RCC 7860 (cell line): Measurements from ENCODE around the gene IQGAP2.
"Not testable (repeated sequence)": the region's sequence is repeated elsewhere in the genome, so short reads cannot be mapped to it uniquely, and the experiment has no call there.

ENCODE experiments used
- DNase-seq: peaks from one replicate; pipeline ENCODE4 v3.0.0-alpha.2; 2015; ENCODE audit warnings: low spot score
- FAIRE-seq: peaks from 2 replicates; lab custom pipeline; 2012; peaks lifted over from hg19 to GRCh38; lab: Jason Lieb, UNC

Gene IQGAP2

DNA sequence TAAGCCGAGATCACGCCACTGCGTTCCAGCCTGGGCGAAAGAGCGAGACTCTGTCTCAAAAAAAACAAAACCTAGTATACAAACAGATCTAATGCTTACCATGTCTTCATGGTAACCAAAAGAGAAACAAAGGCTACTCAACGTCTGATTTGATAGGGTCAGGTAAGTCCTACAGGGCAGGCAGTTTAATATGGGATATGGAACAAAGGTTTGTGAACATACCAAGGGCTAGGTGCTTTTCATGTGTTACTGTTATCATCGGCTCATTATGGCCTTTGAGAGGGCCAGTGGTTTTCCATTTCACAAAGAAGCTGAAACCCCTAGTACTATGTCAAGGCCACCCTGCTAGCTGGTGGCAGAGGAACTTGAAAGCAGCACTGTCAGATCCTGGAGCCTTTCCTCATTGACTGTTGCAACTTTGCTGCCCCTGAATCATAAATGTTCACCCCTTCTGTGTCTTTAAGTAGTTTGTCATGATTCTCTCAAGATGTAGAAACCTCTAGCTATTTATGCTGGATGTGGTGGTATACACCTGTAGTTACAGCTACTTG lies 5.1 kb downstream of the IQGAP2 start:
- no peak for FAIRE-seq
- no peak for DNase-seq

DNA sequence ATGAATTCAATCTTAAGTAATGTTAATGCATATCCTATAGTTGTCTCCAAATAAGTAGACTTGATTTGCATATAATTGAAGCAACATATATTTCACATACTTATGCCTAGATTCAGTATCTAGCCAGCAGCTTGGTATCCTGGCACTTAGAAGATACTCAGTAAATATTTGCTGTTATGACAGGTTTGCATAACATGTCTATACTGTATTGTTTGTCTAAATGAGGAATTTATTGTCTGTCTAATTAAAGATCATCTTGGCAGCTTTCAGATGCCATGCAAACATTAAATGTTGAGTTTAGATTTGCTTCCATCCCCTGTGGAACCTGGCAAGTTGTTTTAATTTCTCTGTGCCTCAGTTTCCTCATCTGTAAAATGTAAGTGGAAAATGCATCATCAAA lies 9.4 kb downstream of the IQGAP2 start:
- DNase-seq = no peak
- FAIRE-seq = no peak

DNA sequence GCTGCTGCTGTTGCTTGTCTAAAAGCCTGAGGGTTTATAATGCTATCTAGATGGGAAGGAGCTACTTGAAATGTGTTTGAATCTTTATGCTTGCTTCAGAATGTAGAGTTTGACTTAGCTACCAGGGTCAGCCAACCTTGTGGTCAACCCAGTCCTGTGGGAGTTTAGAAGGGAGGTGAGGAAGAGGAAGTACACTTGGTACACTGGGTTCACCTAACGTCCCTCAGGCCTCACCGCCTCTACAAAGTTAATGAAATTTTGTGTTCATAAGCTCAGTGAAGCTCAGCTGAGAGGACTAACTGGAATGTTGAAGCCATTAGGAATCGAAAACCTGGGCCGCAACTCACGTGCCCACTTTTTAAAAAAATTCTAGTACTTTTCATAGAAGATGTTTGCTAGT lies 10.7 kb downstream of the IQGAP2 start:
- FAIRE-seq = no peak
- DNase-seq = no peak

DNA sequence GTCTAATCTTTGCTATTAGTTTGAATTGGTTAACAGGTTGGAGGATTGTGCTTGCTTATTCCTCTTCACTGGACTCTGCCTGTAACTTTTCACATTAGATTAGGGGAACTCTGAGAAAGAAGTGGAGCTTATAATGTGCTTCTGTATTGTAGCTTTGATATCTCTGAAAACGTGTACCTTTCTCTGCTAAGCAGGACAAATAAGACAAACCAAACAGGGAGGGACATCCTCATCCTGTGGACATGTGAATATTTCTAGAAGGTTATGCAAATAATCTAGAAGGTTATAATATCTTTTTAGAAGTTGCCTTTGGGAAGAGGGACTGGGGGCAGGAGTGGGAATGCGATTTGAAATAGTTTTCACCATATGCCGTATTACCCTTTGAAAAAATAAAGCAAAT lies 11.7 kb downstream of the IQGAP2 start:
- DNase-seq (no peak), FAIRE-seq (no peak)

GRCh38 chr5:76415855-76416254 lies 12.8 kb downstream of the IQGAP2 start:
- DNase-seq = no peak

DNA sequence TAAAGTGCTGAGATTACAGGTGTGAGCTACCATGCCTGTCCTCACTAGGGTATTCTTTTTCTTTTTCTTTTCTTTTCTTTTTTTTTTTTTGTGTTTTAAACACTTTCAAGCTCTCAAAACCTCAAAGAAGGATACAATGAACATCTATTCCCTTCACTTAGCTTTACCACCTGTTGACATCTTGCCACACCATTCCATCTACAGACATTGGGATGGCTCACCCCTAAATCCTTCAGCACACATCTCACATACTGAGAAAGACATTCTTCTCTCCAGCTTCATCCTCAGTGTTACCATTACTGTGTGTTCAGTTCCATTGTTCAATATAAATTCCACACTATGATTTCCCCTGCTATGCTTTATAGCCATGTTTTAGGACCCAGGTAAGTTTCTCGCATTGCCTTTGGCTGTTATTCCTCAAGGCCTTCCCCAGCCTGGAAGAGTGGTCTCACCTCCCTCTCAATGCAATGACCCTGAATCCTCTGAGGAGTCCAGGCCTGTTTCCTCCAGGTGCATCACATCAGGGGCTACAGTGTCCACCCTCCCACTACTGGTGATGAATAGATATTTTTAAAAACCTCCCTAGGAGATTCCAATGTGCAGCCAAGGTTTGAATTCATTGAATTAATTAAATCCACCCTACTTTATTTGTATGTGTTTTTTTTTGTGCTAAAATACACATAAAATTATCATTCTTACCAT lies 16.7 kb downstream of the IQGAP2 start:
- FAIRE-seq (no peak), DNase-seq (no peak)

More at GRCh38 chr5:76415855-76416254, 12.8 kb downstream of the IQGAP2 start:
- FAIRE-seq = no peak

GRCh38 chr5:76422227-76422626 lies 19.1 kb downstream of the IQGAP2 start:
- no peak for FAIRE-seq
- DNase-seq = no peak

- no peak for FAIRE-seq
- no peak for DNase-seq
Measured at GRCh38 chr5:76422742-76423141, 19.7 kb downstream of the IQGAP2 start.

DNA sequence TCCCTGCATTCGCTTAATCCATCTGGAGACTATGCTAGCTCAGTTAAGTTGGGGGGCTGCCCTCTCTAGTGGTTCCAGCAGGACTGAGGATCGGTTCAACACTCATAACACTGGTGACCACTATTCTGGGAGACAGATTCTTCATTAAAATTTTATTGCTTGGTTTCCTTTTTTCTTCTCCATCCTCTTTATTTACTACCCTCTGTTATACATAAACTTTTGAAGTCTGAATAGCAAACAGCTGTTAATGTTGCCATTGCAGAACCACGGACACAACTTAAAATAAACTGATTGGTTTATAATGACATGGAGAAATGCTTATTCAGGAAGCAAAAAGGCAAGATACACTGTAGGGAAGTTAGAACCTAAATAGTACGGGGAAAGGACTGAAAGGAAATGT lies 22.1 kb downstream of the IQGAP2 start:
- DNase-seq (no peak), FAIRE-seq (no peak)

- DNase-seq = no peak
- FAIRE-seq = no peak
Measured at GRCh38 chr5:76425928-76426804, 23.1 kb downstream of the IQGAP2 start.

DNA sequence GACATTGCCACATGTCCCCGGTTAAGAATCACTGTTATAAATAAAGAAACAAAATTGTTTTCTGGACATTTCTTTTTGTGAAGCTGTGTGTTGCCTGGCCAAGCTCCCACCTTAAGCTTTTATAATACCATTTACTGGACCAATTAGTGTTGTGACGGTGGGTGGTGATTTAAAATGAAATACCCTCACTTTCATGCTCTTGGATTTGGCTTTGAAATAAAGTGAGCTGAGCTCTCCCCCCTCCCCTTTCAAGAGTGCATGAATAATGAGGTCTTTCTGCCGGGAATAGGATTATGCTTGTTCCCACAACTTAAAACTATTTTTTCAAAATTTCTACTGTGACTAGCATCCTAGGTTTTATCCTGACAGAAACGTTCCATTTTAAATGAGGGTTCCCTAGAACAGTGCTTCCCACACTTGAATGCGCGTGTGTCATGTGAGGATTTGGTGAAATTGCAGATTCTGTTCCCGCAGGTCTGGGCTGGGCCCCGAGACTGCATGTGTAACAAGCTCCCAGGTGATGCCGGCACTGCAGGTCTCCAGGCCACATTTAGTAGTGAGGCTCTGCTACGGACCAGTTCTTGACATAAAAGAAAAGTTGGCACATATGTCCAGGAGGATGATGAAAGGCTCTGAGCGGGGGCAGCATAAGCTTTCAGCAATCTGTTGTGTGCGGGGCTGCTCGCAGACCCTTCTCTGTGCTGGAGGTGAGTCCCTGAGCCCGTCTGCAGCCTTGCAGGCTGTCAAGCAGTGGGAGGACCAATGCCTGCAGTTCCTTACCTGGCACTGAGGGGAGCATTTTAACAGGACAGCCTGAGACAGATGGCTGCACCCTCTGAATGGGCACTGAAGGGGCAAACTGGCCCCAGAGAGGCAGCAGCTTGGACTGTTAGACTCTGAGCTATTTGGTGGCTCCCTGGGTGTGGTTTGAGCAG lies 24.4 kb downstream of the IQGAP2 start:
- DNase-seq (no peak), FAIRE-seq (no peak)

DNA sequence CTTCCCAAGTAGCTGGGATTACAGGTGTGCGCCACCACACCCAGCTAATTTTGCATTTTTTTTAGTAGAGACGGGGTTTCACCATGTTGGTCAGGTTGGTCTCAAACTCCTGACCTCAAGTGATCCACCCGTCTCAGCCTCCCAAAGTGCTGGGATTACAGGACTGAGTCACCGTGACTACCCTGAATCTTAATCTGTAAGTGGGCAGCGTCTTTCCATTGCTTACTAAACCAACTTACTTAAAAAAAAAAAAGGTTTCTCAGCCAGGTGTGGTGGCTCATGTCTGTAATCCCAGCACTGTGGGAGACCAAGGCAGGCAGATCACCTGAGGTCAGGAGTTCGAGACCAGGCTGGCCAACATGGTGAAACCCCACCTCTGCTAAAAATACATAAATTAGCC lies 25.5 kb downstream of the IQGAP2 start:
- FAIRE-seq, DNase-seq: not testable (repeated sequence)

DNA sequence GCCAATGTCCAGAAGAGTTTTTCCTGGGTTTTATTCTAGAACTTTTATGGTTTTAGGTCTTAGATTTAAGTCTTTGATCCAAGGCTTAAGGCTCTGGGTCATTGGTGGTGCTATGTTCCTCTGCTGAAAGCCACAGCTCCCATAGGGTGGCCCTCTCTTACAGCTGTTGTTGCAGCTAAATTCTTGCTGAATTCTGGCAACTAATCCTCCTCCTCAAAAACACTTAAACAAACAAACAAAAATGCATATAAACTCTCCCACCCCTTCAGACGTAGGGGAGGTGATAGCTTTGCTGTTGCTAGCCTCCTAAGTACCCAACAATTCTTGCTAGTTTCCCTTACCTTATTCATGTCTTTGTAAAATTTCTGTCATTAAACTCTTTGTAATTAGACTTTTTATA lies 30.2 kb downstream of the IQGAP2 start:
- DNase-seq = no peak
- FAIRE-seq = no peak

DNA sequence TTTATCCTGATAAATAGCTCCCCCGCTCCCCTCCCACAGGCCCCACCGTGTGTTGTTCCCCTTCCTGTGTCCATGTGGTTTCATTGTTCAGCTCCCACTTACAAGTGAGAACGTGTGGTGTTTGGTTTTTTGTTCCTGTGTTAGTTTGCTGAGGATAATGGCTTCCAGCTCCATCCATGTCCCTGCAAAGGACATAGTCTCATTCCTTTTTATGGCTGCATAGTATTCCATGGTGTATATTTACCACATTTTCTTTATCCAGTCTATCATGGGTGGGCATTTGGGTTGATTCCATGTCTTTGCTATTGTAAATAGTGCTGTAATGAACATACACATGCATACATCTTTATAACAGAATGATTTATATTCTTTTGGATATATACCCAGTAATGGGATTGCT lies 34.4 kb downstream of the IQGAP2 start:
- not testable (repeated sequence) for DNase-seq, FAIRE-seq

DNA sequence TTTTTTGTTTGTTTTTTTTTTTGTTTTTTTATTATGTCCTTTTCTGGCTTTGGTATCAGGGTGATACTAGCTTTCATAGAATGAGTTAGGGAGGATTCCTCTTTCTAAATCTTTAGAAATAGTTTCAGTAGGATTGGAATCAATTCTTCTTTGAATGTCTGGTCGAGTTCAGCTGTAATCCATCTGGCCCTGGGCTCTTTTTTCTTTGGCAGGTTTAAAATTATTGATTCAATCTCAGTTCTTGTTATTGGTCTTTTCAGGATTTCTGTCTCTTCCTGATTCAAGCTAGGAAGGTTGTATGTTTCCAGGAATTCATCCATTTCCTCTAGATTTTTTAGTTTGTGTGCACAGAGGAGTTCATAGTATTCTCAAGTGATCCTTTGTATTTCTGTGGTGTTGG lies 34.9 kb downstream of the IQGAP2 start:
- FAIRE-seq (no peak), DNase-seq (no peak)

DNA sequence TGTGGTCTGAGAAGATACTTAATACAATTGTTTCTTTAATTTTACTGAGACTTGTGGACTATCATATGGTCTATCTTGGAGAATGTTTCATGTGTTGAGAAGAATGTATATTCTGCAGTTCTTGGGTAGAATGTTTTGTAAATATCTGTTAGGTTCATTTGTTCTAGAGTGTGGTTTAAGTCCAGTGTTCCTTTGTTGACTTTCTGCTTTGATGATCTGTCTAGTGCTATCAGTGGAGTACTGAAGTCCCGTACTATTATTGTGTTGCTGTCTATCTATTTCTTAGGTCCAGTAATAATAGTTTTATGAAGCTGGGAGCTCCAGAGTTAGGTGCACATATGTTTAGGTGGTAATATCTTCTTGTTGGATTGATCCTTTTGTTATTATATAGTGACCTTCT lies 36.1 kb downstream of the IQGAP2 start:
- FAIRE-seq = no peak

DNA sequence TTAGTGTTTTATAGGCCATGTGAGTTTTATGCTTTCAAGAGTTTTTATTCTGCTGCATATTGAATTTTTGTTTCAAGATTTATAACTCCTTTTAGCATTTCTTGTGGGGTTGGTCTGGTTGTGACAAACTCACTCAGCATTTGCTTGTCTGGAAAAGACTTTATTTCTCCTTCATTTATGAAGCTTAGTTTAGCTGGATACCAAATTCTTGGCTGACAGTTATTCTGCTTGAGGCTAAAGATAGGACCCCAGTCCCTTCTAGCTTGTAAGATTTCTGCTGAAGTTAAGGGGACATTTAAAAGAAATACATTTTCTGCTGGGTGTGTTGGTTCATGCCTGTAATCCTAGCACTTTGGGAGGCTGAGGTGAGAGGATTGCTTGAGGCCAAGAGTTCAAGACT lies 36.8 kb downstream of the IQGAP2 start:
- FAIRE-seq (no peak), DNase-seq (no peak)

More for the DNA sequence above, 36.1 kb downstream of the IQGAP2 start:
- DNase-seq = no peak

DNA sequence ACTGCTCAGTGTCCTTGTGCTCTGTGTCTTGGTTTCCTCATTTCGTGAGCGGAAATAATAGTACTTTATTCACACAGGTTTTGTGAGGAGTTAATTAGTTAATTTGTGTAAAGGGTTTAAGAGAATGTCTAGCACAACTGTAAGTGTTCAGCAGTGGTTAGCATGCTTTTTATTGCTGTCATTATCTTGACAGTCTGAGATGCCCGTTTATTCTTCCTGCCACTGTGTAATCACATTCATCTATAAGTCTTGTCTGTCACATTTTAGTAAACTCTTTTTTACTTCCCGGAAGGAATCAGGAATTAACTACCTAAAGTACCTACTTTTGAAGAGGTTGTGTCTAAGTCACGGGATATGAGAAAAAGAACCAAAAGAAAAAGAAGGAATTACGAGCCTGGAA lies 38.0 kb downstream of the IQGAP2 start:
- FAIRE-seq (no peak), DNase-seq (no peak)

- DNase-seq = no peak
- no peak for FAIRE-seq
Measured at GRCh38 chr5:76441890-76442673, 39.0 kb downstream of the IQGAP2 start.
